H9 (cell line): ENCODE data around the gene SRGAP3. TPM values are rescaled to one million over a fixed set of nuclear protein-coding genes. Genes with fewer than 3 reads are reported as not detected.
A peak's percentile ranks its signal among the peaks of the same experiment; 100 is the strongest.

Source experiments
- DNase-seq: peaks from one replicate; pipeline ENCODE4 v3.0.0-alpha.2; 2017
- H2AFZ ChIP-seq: one replicate; pipeline ENCODE4 v1.6.1; 2013; ENCODE audit warnings: mild to moderate bottlenecking, low read length, control low read depth, moderate library complexity
- H2AK5ac ChIP-seq: 2 replicates; pipeline ENCODE4 v1.6.1; 2013; ENCODE audit warnings: low read length, control low read depth, mixed read lengths; ENCODE audit not compliant: insufficient read length
- H2BK120ac ChIP-seq: one replicate; pipeline ENCODE4 v1.6.1; 2013; ENCODE audit warnings: low read depth, mild to moderate bottlenecking, low read length, control low read depth, inconsistent platforms; ENCODE audit not compliant: poor library complexity, severe bottlenecking
- H2BK12ac ChIP-seq: 2 replicates; pipeline ENCODE4 v1.6.1; 2013; ENCODE audit warnings: low read length, control low read depth, mixed read lengths, low read depth; ENCODE audit not compliant: insufficient read length
- H2BK15ac ChIP-seq: 2 replicates; pipeline ENCODE4 v1.6.1; 2013; ENCODE audit warnings: low read depth, low read length, control low read depth
- H2BK20ac ChIP-seq: one replicate; pipeline ENCODE4 v1.6.1; 2013; ENCODE audit warnings: low read depth, mild to moderate bottlenecking, low read length, control low read depth, inconsistent platforms; ENCODE audit not compliant: poor library complexity, severe bottlenecking
- H2BK5ac ChIP-seq: 2 replicates; pipeline ENCODE4 v1.6.1; 2013; ENCODE audit warnings: low read length, control low read depth, mixed read lengths; ENCODE audit not compliant: insufficient read length
- H3K14ac ChIP-seq: 2 replicates; pipeline ENCODE4 v1.6.1; 2013; ENCODE audit warnings: low read length, control low read depth; ENCODE audit not compliant: insufficient read depth
- H3K18ac ChIP-seq: 2 replicates; pipeline ENCODE4 v1.6.1; 2013; ENCODE audit warnings: low read depth, mild to moderate bottlenecking, mixed read lengths, low read length, control low read depth; ENCODE audit not compliant: insufficient read length
- H3K23ac ChIP-seq: 2 replicates; pipeline ENCODE4 v1.6.1; 2013; ENCODE audit warnings: low read length, control low read depth, mixed read lengths, low read depth; ENCODE audit not compliant: insufficient read length
- H3K23me2 ChIP-seq: 2 replicates; pipeline ENCODE4 v1.6.1; 2013; ENCODE audit warnings: low read depth, mild to moderate bottlenecking, mixed read lengths, low read length, control low read depth; ENCODE audit not compliant: insufficient read length, poor library complexity, severe bottlenecking
- H3K27ac ChIP-seq: 2 replicates; pipeline ENCODE4 v1.5.1; 2013; ENCODE audit warnings: low read length, control low read depth, mixed read lengths, low read depth; ENCODE audit not compliant: insufficient read length
- H3K27me3 ChIP-seq: 2 replicates; pipeline ENCODE4 v1.6.1; 2013; ENCODE audit warnings: low read length, control low read depth, inconsistent platforms; ENCODE audit not compliant: insufficient read depth
- H3K4ac ChIP-seq: 2 replicates; pipeline ENCODE4 v1.6.1; 2013; ENCODE audit warnings: low read depth, mild to moderate bottlenecking, control low read depth, inconsistent platforms, low read length, moderate library complexity
- H3K4me1 ChIP-seq: 2 replicates; pipeline ENCODE4 v1.6.1; 2013; ENCODE audit warnings: low read length, control low read depth, inconsistent platforms; ENCODE audit not compliant: insufficient read depth
- H3K4me2 ChIP-seq: 2 replicates; pipeline ENCODE4 v1.6.1; 2013; ENCODE audit warnings: low read length, control low read depth, mixed read lengths; ENCODE audit not compliant: insufficient read length, insufficient read depth
- H3K56ac ChIP-seq: 2 replicates; pipeline ENCODE4 v1.6.1; 2013; ENCODE audit warnings: low read depth, mild to moderate bottlenecking, mixed read lengths, low read length, control low read depth; ENCODE audit not compliant: insufficient read length
- H3K79me1 ChIP-seq: 2 replicates; pipeline ENCODE4 v1.6.1; 2013; ENCODE audit warnings: low read depth, mild to moderate bottlenecking, moderate library complexity, low read length, control low read depth, inconsistent platforms; ENCODE audit not compliant: insufficient read depth, poor library complexity, severe bottlenecking
- H3K79me2 ChIP-seq: 2 replicates; pipeline ENCODE4 v1.6.1; 2013; ENCODE audit warnings: low read length, control low read depth, inconsistent platforms; ENCODE audit not compliant: insufficient read depth
- H3K9ac ChIP-seq: 2 replicates; pipeline ENCODE4 v1.6.1; 2013; ENCODE audit warnings: low read length, control low read depth, mixed read lengths; ENCODE audit not compliant: insufficient read length; ENCODE audit errors: extremely low read depth
- H3K9me3 ChIP-seq: one replicate; pipeline ENCODE4 v1.6.1; 2013; ENCODE audit warnings: low read depth, low read length, inconsistent platforms; ENCODE audit not compliant: control insufficient read depth
- H3T11ph ChIP-seq: one replicate; pipeline ENCODE4 v1.6.1; 2013; ENCODE audit warnings: mild to moderate bottlenecking, low read length, control low read depth, inconsistent platforms
- H4K20me1 ChIP-seq: one replicate; pipeline ENCODE4 v1.6.1; 2013; ENCODE audit not compliant: control insufficient read depth, insufficient read length, insufficient read depth
- H4K5ac ChIP-seq: 2 replicates; pipeline ENCODE4 v1.6.1; 2013; ENCODE audit warnings: low read depth, mild to moderate bottlenecking, mixed read lengths, low read length, control low read depth; ENCODE audit not compliant: insufficient read length
- H4K8ac ChIP-seq: replicated peaks from 2 replicates; pipeline ENCODE4 v1.6.1; 2013; ENCODE audit warnings: low read length, control low read depth, mixed read lengths, low read depth; ENCODE audit not compliant: insufficient read length
- H4K91ac ChIP-seq: 2 replicates; pipeline ENCODE4 v1.6.1; 2013; ENCODE audit warnings: low read depth, mild to moderate bottlenecking, moderate library complexity, mixed read lengths, low read length, control low read depth; ENCODE audit not compliant: insufficient read length
- H3K27ac Mint-ChIP-seq, 3 experiments: 2 replicates in 2 of 3; 3 replicates in 1 of 3; pipeline ENCODE4 v1.8.0; 2020 to 2021; ENCODE audit warnings: mixed read lengths in 3 of 3, mild to moderate bottlenecking in 1 of 3, moderate library complexity in 1 of 3
- H3K27me3 Mint-ChIP-seq: 2 replicates; pipeline ENCODE4 v1.8.0; 2021; ENCODE audit warnings: low read depth, mild to moderate bottlenecking, moderate library complexity, mixed read lengths
- H3K36me3 Mint-ChIP-seq, 3 experiments: 2 replicates in 2 of 3; 3 replicates in 1 of 3; pipeline ENCODE4 v1.8.0; 2020 to 2021; ENCODE audit warnings: low read depth in 3 of 3, mixed read lengths in 3 of 3; ENCODE audit not compliant: insufficient read depth in 1 of 3
- H3K4me1 Mint-ChIP-seq, 2 experiments: 2 replicates each; pipeline ENCODE4 v1.8.0; 2020; ENCODE audit warnings: mixed read lengths in 2 of 2
- H3K4me3 Mint-ChIP-seq, 2 experiments: 2 replicates in 1 of 2; 3 replicates in 1 of 2; pipeline ENCODE4 v1.8.0; 2020 to 2021; ENCODE audit warnings: mild to moderate bottlenecking in 2 of 2, mixed read lengths in 2 of 2, moderate library complexity in 1 of 2
- H3K9me3 Mint-ChIP-seq, 2 experiments: 2 replicates in 1 of 2; 3 replicates in 1 of 2; pipeline ENCODE4 v1.8.0; 2020; ENCODE audit warnings: mild to moderate bottlenecking in 2 of 2, mixed read lengths in 2 of 2, moderate library complexity in 1 of 2
- CTCF ChIP-seq: fragments of 200-600 bp; sonication (generic); conservative IDR thresholded peaks from 3 replicates; pipeline ENCODE4 v1.8.0; 2021; ENCODE audit warnings: antibody characterized with exemption, mild to moderate bottlenecking
- WGBS: extraction: QIAGEN DNeasy Blood & Tissue Kit; methylation state at CpG from one replicate; pipeline ENCODE4 v1.1.7; 2013; ENCODE audit warnings: missing lambda C conversion rate, low lambda C conversion rate, mixed read lengths; ENCODE audit not compliant: insufficient read length; ENCODE audit errors: extremely low coverage; 5-methylcytosine and 5-hydroxymethylcytosine counted together
- total RNA-seq: library from RNA; stranded (reverse); gene quantifications from 2 replicates; pipeline ENCODE4 v1.2.1, GENCODE V29; 2021

Gene SRGAP3
- total RNA-seq, 1 experiment from 2014 or later = 3.4 TPM

GRCh38 chr3:9225268-9225667, 24.2 kb downstream of the SRGAP3 start:
- no peaks in the 10 kb centered on the region for H3K79me1 ChIP-seq

More at GRCh38 chr3:9225268-9225667, 24.2 kb downstream of the SRGAP3 start:
- H4K91ac ChIP-seq = no peak overlapping the region
- Mint-ChIP-seq H3K4me1 (peaks cover 41 to 50% of the 10 kb centered on the region in 2 experiments), H3K27me3 (peaks cover 8% of the 10 kb centered on the region), H3K4me3 (no peak overlapping the region), H3K27ac (peak overlapping the region in 1 of 3 experiments; percentile 28; a peak in 1 of 7 replicates), H3K9me3 (no peaks in the 10 kb centered on the region), H3K36me3 (no peaks in the 10 kb centered on the region)
- H2BK20ac ChIP-seq = no peak overlapping the region
- no peak overlapping the region for H2BK5ac ChIP-seq
- H3K9me3 ChIP-seq = no peaks in the 10 kb centered on the region
- H3K23ac ChIP-seq = no peak overlapping the region
- H3K18ac ChIP-seq = no peak overlapping the region
- no peak overlapping the region for H3K9ac ChIP-seq
- no peak overlapping the region for H4K8ac ChIP-seq
- H2BK120ac ChIP-seq = no peak overlapping the region
- H4K5ac ChIP-seq = no peak overlapping the region
- no peak for TF ChIP-seq CTCF
- H3K14ac ChIP-seq = no peak overlapping the region
- no peak overlapping the region for H3K4ac ChIP-seq
- H2BK15ac ChIP-seq = no peak overlapping the region
- no peak overlapping the region for H3K56ac ChIP-seq
- no peak overlapping the region for H2AK5ac ChIP-seq
- no peak overlapping the region for H3K27ac ChIP-seq
- peaks cover 15% of the 10 kb centered on the region; the same call in 1 of the 2 replicates for H3K4me1 ChIP-seq
- H3K23me2 ChIP-seq = no peaks in the 10 kb centered on the region
- no peak overlapping the region for H2AFZ ChIP-seq
- no peak overlapping the region for H3K4me2 ChIP-seq
- WGBS = no CpG with 5 or more reads among the region's 1 CpG
- H2BK12ac ChIP-seq = no peak overlapping the region
- DNase-seq = no peak
- H3K79me2 ChIP-seq = no peaks in the 10 kb centered on the region
- no peaks in the 10 kb centered on the region for H4K20me1 ChIP-seq
- H3T11ph ChIP-seq = no peak overlapping the region
- H3K27me3 ChIP-seq = no peaks in the 10 kb centered on the region
